ENCODE data around the gene WDR35.
"Not testable (repeated sequence)": the region's sequence is repeated elsewhere in the genome, so short reads cannot be mapped to it uniquely, and the experiment has no call there.

The WDR35 gene

DNA sequence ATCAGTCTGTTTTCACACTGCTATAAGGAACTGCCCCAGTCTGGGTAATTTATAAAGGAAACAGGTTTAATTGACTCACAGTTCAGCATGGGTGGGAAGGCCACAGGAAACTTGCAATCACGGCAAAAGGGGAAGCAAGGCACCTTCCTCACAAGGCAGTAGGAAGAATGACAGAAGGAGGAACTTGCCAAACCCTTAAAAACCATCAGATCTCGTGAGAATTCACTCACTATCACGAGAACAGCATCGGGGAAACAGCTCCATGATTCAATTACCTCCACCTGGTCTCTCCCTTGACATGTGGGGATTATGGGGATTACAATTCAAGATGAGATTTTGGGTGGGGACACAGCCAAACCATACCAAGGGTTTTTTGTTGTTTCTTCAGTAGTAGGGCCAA, 97.9 kb downstream of the WDR35 start:
- DNase-seq: not testable (repeated sequence)

DNA sequence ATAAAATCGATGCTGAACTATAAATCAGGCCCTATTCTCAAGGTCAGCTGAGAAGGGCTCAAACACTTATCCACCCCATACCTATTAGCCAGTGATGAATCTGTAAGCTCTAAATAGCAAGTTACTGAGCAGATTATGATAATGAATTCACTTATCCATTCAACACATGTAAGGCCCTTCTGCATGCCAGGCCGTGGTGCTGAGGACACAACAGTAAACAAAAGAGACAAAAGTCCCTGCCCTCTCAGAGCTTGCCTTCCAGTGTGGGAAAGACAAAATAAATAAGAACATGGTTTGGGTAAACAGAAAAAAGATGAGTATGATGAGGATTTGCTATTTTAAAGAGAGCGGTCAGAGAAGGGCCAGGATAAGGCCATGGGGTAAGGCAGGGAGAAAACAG, 99.8 kb downstream of the WDR35 start:
- no peak for DNase-seq

DNA sequence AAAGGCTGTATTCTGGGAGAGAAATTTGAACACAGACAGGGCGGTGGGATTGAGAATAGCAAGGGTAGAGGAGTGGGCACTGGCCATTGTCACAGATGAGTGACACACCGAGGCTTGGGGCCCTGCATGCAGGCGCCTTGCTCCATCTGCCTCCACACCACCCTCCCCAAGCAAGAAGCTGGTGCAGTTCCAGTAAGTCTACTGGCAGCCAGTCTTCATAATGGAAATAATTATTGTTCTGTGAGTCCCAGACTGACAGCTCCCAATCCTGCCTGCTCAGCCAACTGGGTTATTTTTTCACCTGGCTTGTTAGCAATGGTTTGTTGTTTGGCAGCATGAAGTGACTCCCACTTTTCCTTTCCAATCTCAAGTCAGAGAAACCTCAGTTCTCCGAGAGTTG, 101.1 kb downstream of the WDR35 start:
- DNase-seq: no peak

DNA sequence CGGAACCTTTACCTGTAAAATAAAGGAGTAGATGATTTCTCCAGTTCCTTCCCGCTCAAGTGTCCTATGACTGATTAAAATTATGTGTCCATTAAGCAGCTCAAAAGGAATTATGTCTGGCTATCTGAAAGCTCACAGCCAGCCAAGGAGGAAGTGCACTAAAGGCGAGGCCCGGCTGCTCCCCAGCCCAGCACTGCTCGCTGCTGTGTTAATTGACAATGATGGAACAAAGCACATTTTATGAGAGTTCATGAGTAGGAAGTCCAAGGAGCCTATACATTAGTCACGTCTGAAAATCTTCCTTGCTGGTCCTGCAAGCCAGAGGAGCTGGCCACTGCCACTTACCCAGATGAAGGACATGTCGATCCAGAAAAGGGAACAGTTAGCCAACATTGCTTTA, 102.4 kb downstream of the WDR35 start:
- DNase-seq: no peak

DNA sequence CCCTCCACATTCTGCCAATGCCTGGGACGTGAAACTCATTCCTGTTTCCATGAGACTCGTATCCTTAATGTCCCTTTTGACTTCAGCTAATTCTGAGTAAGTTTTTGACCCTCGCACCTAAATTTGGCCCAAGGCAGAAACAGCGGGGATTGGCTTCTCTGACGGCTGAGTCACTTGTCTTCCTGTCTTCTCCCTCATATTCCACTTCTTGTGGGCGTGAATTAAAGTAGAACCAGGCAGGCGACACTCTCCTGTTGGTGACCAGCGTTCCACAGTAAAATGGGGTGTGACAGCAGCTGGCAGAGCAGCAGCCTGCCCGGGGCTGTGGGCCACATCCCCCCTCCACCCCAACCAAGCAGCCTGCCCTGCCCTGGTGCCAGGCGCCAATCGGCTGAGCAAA, 103.6 kb downstream of the WDR35 start:
- no peak for DNase-seq

DNA sequence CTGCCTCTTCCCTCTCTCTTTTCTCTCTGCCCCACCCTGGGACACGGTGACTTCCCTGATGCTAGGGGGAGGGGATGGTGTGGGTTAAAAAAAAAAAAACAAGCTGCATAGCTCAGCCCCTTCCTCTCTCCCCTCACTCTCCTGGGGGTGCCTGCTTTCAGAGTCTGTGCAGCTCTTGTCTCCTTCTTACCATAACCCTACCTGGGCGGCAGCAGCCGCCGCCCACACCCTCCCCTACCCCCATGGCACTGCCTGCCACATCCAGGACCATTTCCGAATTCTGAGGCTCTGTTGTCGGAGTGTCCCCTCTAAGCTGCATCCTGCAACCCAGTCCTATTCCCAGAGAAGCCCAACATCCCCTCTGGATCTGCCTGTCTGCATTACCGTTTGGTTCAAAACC, 104.1 kb downstream of the WDR35 start:
- no peak for DNase-seq

DNA sequence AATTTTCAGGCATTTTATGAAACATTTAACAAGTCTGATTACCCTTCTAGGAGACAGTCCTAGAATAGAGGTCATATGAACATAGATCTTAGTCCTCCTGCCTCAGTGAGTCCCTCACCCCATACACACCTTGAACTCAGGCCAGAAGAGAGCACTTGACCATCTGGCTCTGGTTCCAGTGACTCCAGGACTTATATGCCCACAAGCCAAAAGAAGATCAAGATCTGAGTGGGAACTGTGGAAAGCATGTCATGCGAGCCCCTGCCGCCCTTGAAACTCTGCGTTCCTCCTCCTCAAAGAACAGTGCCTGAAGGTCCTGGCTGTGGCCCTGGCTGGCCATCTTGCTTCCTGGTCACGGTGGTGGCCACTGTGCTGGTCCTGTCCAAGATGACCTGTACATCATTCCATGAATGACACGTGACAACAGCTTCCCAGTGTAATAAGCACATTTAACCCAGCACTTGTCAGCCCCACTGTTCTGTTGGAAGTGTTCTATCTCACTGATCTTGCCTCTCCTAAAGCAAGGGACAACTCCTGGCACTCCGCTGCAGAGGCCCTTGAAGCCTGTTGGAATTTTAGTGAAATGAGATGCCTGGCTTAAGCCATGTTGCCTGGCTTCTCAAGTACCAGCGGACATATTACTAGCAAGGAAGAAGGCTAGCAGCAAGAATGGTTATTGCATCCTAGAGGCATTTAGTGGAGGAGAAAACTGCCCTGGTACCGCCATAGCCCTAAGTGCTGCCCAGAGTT, 105.8 kb downstream of the WDR35 start:
- DNase-seq: no peak

DNA sequence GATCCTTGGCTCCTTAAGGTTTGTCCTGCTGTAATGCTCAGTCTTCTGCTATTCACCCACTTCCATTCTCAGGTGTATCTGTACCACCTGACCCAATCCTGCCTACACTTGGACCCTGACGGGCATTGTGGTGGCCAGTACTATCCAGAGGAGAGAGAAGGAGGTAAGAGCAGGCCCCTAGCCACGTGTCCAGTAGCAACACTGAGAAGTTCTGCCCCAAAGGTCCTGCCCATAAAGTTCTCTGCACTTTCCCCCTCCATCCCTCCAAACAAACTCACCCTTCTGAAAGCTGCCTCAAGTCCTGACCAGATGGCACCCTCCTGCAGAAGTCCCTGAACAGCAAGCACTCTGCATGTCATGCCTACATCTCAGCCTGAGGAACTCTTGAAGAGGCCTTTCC, 106.4 kb downstream of the WDR35 start:
- DNase-seq: no peak

DNA sequence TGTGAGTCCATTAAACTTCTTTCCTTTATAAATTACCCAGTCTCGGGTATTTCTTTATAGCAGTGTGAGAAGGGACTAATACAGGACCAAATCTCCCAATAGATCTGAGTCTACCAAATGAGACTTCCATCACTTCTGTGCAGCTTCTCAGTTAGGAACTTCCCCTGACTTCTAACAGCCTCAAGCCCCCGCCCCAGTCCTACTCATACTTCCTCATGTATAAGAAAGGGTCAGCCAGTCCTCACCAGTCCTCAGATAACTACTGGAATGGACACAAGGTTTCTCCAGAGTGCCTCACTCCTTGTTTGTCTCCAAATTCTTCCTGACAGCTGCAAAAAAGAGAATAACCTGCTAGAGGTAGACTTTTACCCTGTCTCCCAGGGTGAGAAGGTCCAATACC, 107.6 kb downstream of the WDR35 start:
- no peak for DNase-seq

DNA sequence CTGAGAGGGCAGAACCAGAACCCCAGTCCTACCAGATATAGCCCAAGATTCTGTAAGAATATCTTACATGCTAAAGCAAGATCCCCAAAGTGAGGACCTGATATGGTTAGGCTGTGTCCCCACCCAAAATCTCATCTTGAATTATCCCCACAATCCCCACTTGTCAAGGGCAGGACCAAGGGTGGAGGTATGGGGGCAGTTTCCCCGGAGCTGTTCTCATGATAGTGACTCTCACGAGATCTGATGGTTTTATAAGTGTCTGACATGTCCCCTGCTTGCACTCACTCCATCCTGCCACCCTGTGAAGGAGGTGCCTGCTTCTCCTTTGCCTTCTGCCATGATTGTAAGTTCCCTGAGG, 108.0 kb downstream of the WDR35 start:
- DNase-seq: no peak

DNA sequence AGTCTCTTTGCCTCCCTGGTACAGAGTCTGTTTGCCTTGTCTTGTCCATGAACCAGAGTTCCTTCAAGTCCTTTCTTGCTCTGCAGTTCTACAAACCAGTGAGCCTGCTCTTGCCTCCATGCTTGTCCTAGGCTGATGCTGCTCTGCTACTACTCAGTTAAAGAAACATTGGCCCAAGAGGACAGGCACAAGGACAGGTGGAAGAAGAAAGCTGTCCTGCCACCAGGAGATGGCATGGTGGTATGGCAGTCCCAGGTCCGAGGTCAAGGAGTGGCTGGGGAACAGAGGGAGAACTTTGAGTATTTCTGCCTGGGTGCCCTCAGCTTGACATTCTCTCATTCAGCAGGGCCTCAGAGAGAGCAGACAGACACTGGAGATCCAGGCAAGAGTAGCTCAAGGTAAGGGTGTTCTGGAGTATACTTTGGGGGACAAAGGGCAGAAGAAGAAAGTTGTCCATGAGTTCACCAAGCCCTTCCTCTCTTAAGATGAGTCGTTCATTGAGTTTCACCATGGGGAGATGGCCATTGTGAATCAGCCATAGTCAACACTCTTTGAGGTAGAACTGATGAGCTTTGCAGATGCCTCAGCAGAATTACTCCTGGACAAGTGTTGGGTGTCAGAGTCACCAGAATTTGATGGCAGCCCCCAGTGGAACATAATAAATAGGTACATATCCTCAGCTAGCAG, 108.5 kb downstream of the WDR35 start:
- DNase-seq: no peak

DNA sequence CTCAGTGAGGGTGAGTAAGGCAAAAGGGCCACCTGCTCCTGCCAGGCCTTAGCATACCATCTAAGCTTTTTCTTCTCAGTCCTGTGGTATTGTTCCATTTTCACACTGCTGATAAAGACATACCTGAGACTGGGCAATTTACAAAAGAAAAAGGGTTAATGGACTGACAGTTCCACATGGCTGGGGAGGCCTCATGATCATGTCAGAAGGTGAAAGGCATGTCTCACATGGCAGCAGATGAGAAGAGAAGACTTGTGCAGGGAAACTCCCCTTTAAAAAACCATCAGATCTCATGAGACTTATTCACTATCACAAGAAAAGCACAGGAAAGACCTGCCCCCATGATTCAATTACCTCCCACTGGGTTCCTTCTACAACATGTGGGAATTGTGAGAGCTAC, 109.7 kb downstream of the WDR35 start:
- not testable (repeated sequence) for DNase-seq

DNA sequence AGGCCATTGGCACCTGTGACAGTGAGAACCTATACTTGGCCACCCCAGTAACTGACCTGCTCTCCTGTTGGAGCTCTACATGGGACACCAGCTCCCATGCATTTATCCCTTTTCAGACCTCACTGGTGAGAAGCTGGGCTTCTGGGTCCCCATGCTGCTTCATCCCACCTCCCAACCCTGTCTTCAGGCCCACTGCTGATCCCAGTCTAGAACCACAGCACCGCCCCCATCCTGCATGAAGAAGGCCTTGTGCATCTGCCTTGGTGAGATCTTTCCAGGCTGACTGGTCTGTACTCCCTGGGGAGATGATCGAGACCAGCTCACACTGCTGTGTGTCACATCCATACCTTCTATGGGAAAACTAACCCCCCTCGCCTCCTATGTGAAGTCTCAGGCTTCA, 110.8 kb downstream of the WDR35 start:
- DNase-seq: no peak

DNA sequence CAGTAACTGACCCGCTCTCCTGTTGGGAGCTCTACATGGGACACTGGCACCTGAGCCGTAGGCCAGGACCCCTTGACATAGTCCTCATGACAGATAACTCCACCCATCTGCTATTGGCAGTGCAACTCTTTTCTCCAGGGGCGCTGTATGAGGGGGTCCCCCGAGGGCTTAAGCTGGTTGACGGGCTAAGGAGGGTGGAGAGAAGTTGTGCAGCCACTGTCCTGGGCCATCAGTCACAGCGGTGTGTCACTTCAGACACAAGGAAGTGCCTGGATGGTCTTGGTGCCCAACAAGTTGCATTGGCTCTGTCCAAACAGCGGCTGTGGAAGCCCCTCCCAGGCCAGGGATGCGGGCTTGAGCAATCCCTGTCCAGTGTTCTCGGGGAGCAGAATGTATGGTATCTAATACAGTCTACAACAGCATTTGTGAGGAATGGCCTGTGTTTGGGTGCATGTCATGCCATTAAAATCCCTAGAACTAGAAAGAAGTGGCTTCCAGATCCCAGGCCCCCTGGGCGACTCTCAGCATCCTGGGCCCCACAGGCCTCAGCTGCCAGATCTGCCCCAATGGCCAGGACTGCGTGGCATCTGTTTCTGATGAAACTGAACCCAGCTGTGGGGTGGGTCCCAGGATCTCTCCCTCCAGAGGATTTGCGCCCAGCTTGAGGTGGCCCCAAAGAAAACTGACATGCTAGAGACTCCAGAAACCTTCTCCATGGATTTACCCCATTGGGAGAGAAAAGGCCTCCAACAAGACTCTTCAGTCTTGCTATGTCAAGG, 111.4 kb downstream of the WDR35 start:
- DNase-seq: no peak

DNA sequence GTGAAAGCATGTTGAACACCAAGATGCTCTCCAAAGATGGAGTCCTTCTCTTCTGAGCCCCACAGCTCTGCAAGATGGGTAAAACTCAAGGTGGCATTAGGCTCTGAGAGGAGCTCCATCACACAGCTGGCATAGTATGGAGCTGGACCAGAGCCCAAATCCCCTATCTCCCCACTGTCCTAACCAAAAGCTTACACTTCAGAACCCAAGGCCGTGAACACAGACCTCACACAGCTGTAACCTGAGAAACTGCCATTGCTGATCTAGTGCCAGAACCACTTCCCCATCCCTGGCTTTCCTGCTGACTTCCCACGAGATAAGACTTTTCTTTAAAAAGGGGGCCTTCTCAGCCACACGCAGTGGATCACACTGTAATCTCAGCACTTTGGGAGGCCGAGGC, 113.2 kb downstream of the WDR35 start:
- DNase-seq: no peak

DNA sequence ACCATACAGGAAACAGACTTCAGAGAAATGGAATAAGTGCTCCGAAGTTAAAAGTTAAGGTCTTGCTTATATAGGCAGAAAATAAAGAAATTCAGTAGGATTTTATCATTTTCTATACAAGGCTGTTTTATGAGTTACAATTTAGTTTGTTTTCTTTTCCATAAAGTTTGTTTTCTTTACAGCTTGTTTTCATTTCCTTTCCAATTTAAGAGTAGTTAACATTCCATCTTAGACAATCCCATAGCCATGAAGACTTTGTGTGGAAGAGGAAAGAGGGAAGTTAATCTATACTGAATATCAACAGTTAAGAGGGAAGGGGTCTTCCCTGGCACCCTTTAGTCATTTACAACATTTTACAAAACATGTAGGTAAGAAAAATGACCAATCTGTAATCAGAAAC, 114.6 kb downstream of the WDR35 start:
- no peak for DNase-seq

DNA sequence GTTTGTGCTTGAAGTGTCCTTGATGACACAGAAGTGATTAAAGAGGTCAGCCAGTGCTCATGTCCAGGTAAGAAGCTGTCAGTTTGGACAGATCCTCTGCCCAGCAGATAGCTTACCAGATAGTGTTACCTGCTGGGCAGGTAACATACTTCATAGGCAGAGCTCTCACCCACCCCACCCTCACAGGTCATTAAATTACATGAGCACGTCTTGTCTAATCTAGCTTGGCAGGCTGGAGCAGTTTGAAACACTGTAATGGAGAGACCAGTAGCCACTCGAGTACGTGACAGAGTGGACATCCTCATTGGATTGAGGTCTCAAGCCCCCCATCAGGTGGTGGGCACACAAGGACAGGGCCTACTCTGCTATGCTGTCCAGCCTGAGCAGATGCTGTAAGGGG, 115.2 kb downstream of the WDR35 start:
- DNase-seq: no peak

DNA sequence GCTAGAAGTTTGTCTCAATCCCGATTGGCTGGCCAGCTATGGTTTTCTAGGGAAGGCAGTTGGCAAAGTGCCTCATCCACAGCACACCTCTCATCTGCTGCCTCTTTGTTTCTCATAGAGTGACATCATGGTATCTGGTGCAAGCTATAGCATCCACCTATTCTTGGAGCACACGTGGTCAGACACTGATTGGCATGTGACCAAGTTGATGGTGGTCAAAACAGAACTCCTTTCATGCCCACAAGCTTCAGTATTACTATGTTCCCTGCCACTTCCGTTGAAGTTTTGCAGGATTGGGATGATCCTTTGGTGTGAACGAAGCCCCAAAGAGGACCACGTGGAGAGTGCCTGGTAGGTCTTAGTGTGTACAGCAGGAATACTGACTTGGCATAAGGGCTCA, 116.9 kb downstream of the WDR35 start:
- no peak for DNase-seq

DNA sequence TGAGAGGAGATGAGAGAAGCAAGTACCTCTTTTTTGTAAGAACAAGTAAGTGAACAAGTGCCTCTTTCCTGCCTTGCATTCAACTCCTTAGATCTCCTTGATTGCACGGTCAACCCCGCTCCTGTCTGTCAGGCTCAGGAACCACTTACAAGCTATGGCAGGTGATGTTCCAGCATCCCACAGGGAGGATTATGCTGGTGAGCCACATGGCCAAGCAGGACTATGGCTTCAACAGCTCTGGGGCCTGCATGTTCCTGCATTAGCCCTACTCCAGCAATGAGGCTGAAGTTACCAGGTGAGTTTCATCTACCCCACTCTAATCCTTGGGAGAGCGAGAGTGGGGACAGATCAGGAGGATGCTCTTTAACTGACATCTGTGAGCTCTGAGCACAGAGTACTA, 117.6 kb downstream of the WDR35 start:
- no peak for DNase-seq

DNA sequence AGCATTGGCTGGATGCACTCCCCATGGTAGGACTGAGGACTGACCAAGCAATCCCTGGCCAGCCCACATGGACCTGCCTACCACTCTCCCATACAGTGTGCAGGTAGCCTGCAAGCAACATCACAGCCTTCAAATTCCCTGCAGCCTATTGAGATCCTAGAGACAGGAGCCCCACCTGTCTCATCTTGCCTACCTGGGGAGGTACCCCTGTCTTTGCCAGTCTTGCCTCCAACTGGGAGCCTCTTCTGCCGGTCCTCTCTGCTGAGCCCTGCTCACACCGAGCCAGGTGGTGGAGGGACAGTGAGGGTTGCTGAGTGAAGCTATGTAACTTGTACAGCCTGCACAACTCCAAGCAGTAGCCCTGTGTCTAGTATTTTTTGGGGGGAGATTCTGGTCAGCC, 118.1 kb downstream of the WDR35 start:
- no peak for DNase-seq

DNA sequence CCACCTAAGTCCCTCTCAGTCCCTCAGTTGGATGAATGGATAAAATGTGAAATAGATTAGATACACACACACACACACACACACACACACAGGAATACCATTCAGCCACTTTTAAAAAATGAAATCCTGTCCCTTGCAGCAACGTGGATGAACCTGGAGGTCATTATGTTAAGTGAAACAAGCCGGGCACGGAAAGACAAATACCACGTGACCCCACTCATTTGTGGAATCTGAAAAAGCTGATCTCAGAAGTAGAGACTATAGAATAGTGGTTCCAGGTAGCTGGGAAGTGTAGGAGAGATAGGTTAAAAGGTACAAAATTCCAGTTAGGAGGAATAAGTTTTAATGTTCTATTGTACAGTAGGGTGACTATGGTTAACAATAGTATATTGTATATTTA, 119.1 kb downstream of the WDR35 start:
- no peak for DNase-seq

DNA sequence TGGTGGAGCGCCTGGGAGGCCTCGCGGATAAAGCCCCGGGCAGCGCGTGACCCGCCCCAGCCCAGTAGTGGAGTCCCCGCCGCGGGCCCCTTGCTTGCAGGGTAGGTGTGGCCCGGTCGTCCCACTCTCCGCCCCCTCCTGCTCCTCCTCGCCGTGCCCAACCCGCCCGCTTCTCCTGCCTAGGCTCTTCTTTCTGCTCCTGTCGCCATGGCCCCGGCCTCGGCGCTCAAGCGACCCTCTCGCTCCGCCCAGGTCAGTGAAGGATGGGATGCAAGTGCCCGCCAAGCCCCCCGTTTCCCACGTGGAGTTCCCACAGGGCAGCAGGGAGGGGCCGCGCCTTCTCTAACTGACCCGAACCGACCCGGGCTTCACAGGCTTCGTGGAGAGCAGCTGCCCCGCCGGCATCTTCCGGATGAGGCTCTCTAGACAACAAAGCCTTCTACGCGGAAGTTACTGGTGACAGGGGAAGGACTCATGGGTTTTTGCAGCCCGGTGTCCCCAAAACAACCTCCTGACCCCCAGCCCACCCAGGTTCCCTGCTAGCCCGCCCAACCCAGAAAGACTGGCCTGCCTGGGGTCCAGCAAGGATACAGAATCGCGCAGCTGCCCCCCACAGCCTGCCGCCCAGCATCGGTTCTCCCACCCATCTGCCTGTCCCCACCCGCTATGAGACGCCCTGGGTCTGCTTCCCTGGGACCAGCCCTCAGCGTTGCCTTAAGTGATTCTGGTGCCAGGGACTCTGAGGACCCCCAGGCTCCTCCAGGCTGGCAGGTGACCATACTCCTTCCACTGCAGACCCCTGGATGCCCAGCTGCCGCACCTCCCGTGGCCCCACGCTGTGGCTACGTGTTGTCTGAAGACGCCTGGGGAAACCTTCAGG, 121.0 kb downstream of the WDR35 start:
- peak; percentile 67 for DNase-seq

DNA sequence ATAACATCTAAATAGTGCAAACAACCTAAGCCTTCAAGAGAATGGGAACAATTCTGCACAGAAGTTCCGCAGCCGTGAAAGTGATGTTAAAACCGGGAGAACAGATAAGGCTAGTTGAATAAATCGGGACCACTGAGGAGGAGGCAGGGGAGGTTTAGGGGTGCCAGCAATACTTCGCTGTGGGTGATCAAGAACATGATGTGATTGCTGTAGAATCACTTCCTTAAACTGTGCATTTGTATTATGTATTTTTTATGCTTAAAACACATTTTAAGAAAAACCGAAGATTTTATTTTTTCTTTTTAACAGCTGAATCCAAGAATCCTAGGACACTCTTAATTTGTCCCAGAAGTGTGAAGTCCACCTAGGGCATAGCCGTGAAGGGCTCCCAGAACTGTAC, 121.7 kb downstream of the WDR35 start:
- DNase-seq: no peak
